Fibroblast of peridontal ligament (primary cell): ENCODE data around the gene SEC24A.
"Not testable (repeated sequence)": the region's sequence is repeated elsewhere in the genome, so short reads cannot be mapped to it uniquely, and the experiment has no call there.

Experiments
- DNase-seq: peaks from one replicate; pipeline ENCODE4 v3.0.0-alpha.2; 2010; ENCODE audit errors: extremely low read depth

The SEC24A gene

DNA sequence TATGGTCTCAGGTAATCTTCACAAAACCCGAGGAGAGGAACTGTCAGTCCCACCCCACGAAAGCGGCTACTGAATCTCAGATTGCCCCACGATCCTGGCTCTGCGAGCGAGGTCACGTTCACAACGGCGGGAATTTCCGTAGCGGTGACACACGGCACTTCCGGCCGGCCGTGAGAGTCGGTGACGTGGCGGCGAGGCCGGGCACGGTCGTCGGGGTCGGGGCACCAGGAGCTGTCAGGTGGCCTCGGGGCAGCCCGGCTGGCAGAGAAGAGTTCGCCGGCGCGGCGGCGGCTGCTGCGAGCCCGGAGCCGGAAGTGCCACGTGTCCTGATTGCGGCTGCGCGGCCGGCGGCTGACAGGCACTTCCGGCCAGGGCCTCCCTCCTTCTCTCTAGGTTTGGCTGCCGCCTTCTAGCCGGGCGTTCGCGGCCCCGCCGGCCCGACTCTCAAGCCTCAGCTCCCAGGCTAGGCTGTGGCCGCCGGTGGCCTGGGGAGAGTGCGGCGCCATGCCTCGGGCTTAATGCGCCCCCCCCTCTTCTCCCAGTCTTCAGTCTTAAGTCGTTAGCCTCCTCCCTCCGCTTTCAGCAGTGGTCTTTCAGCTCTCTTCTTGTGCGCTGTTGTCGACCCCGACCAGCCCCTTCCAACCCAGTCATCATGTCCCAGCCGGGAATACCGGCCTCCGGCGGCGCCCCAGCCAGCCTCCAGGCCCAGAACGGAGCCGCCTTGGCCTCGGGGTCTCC is at the start of gene SEC24A:
Gene SEC24A (plus strand): TSS at position 361 of the 738 bp plus-strand sequence. CDS start 292 bp downstream, at position 653.
- peak; percentile 80 for DNase-seq

DNA sequence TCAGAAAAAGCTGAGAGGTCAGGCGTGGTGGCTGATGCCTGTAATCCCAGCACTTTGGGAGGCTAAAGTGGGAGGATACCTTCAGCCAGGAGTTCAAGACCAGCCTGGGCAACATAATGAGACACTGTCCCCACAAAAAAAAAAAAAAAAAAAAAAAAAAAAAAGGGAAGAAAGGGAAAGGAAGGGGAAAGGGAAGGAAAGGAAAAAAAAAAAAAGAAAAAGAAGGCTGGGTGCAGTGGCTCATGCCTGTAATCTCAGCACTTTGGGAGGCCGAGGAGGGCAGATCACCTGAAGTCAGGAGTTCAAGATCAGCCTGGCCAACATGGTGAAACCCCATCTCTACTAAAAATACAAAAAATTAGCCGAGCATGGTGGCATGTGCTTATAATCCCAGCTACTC is 48.8 kb upstream of the SEC24A start:
- not testable (repeated sequence) for DNase-seq

DNA sequence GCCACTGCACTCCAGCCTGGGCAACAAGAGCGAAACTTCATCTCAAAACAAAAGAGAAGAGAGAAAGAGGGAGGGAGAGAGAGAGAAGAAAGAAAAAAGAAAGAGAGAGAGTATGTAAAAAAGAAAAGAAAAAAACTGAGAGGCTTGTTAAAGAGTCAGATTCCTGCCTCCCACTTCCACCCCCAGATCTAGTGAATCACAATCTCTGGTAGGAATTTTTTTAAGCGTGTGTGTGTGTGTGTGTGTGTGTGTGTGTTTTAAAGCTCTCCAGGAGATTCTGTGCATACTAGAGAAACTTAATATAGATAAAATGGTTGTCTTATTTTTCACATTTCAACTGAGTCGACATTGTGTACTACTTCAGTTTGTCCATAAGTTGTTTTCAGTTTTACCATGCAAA is 48.0 kb upstream of the SEC24A start:
- peak; percentile 69 for DNase-seq

DNA sequence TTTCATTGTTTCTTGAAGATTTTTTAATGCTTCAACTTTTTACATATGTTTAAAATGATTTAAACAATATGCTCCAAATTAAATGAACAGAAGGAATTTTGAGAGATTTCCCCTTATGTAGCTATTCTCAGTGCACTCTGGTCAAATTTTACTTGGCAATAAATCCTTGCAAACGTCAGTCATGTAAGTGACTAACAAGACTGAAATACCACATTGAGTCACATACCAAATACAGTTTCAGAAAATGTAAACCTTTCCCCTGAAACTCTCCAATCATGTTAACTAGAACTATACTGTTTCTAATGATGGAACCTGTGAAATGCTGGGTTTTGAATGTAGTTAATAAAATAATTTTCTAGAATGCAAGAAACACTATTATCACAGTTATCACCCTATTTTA is 45.5 kb upstream of the SEC24A start:
- peak; percentile 90 for DNase-seq

DNA sequence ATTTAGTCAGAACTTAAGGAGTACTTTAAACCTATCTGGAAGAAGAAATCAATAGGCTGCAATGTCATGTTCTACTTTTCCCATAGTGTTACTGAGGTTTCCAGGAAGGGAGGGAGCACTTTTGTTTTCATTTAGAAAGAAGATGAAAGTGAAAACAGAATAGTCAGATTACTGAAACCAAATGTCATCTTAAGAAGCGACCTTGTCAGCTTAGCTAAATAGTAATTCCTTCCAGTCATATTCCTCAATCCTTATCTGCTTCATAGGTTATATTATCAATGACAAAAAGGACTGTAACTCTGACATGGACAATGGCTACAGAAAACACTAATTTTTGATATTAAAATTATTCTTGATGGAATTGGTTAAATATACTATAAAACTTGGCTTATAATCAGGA is 43.7 kb upstream of the SEC24A start:
- DNase-seq, result no peak

DNA sequence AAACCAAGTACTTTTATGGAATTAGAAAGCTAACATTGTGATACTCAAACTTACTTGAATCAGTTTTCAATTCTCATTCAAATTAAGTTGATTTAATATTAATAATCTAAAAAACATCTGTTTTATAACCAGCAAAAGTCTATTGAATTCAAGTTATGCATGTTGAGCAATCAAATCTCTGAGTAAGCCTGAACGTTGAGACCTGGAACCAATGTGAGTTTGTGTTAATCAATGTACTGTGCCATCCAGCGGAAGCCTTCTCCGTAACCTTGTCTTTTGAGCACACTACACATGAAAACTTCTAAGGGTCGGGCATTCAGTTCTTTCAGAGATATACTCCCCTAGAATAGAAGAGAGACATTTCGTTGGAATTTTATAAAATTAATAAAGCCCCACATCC is 41.9 kb upstream of the SEC24A start:
- no peak for DNase-seq

DNA sequence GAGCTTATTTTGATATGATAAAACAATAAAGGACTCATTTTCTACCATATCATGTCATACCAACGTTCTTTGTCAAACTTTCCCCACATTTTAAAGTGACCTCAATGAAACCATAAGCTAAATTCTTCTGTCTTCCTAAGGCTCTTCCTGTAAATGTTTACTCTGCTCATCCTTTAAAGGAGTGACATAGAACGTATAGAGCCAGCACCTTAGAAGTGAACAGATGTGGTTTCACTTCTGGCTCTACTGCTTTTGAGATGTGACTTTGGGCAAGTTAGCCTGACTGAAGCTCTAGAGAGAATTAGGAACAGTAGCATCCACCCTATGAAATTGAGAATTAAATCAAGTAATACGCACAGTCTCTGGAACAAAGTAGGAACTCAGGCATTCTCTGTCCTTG is 40.0 kb upstream of the SEC24A start:
- no peak for DNase-seq

DNA sequence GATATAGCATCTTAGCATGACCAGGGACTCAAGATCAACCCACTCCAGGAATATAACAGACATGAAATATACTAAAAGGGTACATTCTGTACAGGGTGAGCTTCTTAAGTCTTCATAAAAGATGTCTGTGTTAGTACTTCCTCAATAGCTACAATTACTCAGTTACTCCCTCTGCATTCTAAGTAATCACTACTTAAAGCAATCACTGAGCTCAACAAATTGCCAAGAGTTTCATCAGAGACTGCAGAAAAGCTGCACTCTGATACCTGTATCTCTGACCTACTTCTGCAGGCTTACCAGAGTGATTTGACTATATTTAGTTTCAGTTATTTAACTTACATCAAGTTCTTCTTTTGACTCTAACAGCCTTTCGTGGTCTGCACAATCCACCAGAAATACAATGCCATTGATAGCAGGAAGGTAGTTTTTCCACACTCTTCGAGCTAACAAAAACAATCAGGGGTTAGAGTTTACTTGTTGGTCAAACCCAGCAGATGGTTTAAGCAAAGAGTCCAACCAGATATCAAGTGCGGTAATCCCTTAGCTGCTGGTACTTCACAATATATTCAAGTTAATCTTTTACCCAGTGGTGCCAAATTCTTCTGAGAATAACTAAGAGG is 39.2 kb upstream of the SEC24A start:
- DNase-seq, result no peak

DNA sequence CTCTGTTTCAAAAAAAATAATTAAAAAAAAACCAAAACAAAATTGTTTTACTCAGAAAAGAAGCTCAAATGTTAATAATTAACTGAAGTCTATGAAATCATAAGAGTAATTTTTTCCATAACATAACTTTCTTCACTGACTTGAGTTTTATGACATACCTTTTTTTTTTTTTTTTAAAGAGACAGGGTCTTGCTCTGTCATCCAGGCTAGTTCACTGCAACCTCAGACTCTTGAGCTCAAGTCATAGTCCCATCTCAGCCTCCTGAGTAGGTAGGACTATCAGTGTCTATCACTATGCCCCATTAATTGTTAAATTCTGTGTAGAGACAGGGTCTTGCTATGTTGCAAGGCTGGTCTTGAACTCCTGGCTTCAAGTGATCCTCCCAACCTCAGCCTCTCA is 37.9 kb upstream of the SEC24A start:
- no peak for DNase-seq

DNA sequence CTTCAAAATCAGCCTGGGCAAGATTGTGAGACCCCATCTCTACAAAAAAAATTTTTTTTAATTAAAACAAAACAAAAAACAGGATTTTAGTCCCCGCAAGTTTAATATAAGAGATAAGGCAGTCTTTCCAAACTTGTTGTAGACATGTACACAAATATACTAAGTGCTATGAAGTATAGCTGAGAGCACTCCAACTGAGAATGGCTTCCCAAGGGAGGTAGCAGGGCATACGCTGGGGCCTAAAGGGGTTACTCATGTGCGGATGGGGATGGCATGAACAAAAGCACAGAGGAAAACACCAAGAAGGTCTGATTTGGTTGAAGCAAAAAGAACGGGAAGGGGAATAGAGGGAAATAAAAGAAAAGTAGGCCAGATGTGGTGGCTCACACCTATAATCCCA is 37.1 kb upstream of the SEC24A start:
- no peak for DNase-seq

DNA sequence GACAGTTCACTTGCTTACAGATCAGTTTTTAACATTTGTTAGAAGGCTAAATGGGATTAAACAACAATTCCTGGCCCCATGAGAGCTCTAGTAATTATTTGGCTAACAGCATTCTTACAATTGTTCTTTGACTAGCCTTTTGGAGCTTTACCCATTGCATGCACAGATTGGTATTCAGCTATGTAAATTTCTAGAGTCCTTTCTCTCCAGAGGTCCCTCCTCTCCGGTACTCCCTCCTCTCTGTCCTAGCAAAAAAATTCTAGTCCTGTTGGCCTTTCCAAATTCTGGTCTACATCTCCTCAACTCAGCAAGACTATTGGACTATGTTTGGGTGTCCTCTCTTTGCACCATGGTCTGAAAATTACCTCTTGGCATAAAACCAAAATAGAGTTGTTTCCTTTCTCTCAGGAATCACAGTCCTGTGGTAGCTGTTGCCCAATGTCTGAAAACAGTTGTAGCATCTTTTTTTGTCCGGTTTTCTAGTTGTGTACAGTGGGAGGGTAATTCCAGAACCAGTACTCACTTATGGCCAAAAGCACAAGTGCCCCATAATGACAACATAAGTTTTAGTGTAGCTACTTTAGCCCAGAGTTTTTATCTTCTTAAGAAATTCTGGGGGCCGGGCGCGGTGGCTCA is 34.0 kb upstream of the SEC24A start:
- peak; percentile 13 for DNase-seq

DNA sequence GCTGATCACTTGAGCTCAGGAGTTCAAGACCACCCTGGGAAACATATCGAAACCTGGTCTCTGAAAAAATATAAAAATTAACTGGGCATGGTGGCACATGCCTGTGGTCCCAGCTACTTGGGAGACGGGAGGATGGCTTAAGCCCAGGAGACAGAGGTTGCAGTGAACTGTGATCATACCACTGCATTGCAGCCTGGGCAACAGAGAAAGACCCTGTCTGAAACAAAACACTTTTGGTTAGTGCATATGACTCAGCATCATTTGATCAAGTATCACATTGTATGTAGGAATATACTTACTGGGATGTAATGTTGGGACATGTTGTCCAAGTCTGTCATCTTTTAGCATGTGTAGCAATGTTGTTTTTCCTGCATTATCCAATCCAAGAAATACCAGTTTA is 28.0 kb upstream of the SEC24A start:
- DNase-seq, result no peak

DNA sequence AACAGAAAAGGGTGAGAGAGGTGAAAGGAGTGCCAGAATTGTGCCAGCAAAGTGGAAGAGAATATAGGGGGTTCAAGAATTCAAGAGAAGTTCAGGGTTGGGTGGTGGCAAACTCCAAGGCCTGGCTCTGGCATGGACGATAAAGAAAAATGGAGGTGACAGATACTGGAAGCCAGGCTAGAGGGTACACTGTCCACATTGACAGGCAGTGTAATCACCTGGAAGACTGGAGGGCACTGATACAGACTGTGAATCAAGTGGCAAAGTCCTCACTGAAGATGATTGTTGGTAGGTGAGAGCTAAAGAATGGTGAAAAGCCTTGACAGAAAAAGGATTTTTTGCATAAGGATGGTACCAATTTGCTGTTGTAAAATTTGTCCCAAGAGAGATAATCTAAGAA is 23.0 kb upstream of the SEC24A start:
- no peak for DNase-seq

DNA sequence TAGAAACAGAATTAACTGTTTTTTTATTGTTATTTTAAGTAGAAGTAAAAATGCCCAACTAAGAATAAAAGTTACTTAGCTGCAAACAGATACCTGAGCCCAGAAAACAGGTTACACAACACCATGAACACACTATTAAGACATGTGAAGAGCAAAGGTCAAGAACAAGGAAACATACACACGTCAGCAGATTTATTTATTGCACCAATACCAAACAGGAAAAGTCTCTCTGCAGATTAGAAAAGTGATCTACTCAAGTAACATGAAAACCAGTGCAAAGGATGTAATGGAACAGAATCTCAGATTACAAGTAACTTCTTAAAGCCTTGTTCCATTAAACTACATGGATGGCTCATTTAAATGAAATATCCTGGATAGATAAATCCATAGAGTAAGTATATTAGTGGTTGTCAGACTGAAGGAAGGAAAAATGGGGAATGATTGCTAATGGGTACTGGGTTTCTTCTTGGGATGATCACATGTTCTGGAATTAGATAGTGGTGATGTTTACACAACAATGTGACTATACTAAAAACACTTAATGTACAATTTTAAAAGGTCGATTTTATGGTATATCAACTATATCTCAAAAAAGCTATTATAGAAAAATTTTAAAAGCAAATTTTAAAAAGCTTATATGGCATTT is 22.1 kb upstream of the SEC24A start:
- peak; percentile 41 for DNase-seq

DNA sequence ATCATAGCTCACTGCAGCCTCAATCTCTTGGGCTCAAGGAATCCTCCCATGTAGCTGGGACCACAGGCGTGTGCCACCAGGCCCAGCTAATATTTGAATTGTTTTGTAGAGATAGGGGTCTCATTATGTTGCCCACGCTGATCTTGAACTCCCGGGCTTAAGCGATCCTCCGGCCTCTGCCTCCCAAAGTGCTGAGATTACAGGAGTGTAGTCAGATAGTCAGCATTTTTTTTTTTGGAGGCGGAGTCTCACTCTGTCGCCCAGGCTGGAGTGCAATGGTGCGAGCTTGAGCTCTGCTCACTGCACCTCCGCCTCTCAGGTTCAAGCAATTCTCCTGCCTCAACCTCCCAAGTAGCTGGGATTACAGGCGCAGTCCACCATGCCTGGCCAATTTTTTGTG is 14.4 kb upstream of the SEC24A start:
- DNase-seq, result no peak

DNA sequence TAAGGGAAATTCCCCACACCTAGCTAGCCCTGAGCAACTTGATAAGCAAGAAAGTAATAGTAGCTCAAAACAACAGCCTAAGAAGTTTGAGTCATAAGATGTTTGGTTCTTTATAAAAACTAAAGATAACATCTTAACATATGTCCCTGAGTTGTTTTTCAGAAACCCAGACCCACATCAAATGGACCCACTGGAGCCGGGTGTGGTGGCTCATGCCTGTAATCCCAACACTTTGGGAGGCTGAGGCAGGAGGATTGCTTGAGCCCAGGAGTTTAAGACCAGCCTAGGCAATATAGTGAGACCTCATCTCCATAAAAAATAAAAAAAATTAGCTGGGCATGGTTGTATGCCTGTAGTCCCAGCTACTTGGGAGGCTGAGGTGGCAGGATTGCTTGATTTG is 13.2 kb upstream of the SEC24A start:
- DNase-seq, result not testable (repeated sequence)

DNA sequence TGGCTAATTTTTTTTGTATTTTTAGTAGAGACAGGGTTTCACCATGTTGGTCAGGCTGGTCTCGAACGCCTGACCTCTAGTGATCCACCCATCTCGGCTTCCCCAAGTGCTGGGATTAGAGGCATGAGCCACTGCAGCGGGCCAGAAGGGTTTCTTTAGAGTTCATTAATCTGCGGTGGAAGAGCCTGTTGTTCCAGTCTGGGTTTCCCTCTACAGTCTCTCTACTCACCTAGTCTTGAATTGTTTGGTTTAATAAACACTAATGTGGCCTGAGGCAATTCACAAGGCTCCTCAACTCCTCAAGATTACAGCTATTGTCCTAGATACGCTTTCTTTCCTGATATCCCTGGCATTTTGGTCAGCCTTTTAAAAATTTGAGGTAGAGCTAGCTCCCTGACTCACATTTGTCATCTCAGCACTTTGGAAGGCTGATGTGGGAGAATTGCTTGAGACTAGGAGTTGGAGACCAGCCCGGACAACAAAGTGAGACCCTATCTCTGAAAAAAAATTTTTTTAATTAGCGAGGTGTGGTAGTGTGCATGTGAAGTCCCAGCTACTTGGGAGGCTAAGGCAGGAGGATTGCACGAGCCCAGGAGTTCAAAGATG is 11.4 kb upstream of the SEC24A start:
- DNase-seq, result no peak

DNA sequence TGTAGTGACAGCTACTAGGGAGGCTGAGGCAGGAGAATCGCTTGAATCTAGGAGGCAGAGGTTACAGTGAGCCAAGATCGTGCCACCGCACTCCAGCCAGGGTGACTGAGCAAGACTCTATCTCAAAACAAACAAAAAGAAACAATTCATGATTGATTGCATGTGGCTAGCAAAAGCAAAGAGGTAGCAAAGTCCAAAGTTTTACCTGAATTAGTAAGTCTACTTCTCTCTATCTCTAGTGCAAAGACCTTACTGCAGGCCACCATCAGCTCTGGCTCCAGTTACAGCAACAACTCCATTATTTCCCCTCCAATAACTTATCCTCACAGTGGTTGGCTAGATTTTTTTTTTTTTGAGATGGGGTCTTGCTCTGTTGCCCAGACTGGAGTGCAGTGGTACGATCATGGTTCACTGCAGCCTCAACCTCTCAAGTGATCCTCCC is 9.8 kb upstream of the SEC24A start:
- DNase-seq, result no peak

DNA sequence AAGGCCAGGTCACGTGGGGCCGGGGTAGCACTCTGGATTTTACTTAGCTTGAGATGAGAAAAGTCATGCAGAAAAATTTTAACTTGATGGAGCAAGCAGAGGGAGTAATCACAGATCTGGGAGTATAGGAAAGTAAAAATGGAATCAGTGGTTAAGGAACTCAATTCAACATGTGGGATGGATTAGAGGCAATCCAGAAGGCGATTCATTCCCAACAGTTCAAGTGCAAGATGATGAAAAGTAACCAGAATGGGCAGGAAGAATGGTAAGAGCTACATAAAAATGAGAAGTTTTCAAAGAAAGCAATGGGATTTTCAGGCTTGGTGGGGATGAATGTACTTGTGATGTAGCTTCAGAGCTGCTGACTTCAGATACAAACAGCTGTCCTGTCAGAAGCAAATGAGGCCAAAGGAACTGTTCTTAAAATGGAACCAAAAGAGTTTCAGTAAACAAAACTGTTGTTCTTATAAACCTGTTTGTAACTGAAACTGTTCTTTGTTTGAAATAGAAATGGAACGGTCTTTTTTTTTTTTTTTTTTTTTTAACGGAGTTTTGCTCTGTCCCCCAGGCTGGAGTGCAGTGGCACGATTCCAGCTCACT is 5.6 kb upstream of the SEC24A start:
- peak; percentile 90 for DNase-seq

DNA sequence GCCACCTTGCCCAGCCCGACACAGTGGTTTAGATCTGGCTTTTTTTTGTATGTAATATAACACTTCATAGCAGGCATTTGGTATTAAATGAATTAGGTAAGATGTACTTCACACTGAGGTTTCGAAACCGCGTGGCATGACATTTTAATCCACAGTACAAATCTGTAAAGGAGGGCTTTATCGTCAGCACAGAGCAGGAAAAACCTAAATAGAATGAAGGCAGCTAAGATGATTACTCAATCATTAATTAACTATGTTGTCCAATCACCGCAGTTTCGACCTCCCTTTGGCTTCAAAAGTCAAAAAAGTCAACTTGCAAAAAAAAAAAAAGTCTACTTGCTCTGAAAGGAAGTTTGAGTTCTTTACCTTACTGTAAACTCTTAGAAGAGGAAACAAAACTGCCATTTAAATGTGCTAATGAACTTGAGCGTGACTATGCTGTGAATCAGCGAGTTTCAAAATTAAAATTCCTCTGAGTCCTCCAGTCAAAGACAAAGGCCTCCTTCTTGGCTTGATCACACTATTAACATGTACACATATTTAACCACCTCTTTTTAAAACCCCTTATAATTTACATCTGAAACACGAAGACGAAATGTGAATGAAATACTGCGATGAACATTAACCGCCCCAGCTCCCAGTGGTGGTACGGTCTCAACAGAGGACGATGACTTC is 698 bp upstream of the SEC24A start:
- peak; percentile 66 for DNase-seq

DNA sequence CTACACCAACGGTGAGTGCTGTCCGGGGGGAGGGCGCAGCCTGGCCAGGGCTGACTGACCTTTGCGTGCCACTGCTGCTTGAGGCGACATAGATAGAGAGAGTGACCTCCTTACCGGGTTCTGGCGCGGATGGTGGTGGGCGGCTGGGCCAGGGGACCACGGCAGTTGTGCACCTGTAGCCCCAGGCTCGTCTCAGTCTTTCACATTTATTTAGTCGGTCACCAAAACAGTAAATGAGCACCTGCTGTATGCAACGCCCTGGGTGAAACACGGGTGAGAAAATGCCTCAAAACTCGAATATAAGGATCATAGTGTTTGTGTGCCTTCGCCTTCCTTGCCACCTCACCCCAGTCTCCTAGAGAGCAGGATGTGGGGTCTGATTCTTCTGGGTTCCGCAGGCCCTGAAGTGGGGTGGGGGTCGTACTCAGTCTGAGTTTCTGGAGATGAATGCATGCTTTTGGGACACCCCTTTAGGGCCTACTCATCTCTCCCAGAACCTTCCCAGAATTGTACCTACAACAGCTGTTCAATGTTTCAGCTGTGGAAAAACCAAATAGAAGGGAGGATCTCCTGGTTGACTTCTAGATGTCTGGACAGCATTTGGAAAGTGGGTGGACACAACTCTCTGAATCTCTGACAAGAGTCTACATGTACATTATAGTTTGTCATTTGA is 714 bp downstream of the SEC24A start:
- DNase-seq, result peak; percentile 29
